Heart left ventricle (tissue), 13 donors: ENCODE measurements around the gene KCTD10.

Experiments
- POLR2A ChIP-seq, 2 donors: fragments of 450-650 bp; IDR thresholded peaks; one replicate each; pipeline ENCODE4 v1.6.1; 2017; ENCODE audit warnings: antibody characterized with exemption in 2 of 2, mild to moderate bottlenecking in 2 of 2, moderate library complexity in 2 of 2
- TF ChIP-seq, protein P1 (sequence below), 12 donors: fragments of 200-600 bp; sonication (generic) in 4 of 12; IDR thresholded peaks; one replicate each; pipeline versions ENCODE4 v1.5.0 to v1.8.0; 2018 to 2022; ENCODE audit warnings: antibody characterized with exemption in 12 of 12, mild to moderate bottlenecking in 5 of 12
- donor health status: ischemic (EF 13 %, LVEDD 7.1; RV severe dilation, severe dysfunction).
- donor health status: DM: no; HTN: yes; CAD: no.
- donor health status: DM: no; HTN: no; CAD: no.
- donor health status: ischemic (EF 25% LVEDD 6.9; RV normal size, moderate dysfunction).
- donor health status: ischemic (EF 25% LVEDD 5.7; RV mildly dilated, moderate dysfunction).
- donor health status: ischemic (EF 35%, LVEDD 5.7; RV mildly dilated, moderate dysfunction).
- donor health status: nonischemic (EF 11% LVEDD 7.7; RV severe dilation, severe dysfunction).
- donor health status: DM: yes; HTN: yes; CAD: no.
- donor health status: PGD.
- donor health status: ischemic (EF 29% LVEDD 5.4; RV normal size, mild dysfunction).
- donor health status: nonischemic (EF 23%, LVEDD 6.1; RV moderate dilation, normal function).

DNA sequence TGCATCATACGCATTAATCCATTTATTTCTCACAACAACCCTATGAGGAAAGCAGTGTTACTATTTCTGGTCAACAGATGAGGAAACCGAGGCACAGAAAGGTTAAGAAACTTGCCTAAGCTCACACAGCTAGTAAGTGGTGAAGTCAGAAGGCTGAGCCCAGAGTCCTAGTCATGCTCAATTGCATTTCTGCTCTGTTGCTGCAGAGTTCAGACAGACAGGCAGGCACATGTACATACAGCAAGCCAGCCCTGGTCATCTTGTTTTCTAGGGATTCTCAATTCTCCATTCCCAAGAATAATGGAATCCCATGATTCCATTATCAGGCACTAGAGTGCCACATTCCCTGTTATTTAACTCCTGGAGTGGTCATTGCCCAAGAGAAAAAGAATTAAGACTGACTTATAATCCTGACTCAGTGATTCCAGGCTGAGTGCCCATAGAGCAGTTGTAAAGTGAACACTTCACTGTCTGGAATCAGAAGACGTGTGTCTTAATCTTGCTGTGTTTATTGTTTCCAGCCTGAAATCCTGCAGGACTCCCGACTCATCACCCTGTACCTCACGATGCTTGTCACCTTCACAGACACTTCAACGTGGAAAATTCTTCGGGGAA is 11.1 kb upstream of the KCTD10 start:
- TF ChIP-seq, protein P1, sequence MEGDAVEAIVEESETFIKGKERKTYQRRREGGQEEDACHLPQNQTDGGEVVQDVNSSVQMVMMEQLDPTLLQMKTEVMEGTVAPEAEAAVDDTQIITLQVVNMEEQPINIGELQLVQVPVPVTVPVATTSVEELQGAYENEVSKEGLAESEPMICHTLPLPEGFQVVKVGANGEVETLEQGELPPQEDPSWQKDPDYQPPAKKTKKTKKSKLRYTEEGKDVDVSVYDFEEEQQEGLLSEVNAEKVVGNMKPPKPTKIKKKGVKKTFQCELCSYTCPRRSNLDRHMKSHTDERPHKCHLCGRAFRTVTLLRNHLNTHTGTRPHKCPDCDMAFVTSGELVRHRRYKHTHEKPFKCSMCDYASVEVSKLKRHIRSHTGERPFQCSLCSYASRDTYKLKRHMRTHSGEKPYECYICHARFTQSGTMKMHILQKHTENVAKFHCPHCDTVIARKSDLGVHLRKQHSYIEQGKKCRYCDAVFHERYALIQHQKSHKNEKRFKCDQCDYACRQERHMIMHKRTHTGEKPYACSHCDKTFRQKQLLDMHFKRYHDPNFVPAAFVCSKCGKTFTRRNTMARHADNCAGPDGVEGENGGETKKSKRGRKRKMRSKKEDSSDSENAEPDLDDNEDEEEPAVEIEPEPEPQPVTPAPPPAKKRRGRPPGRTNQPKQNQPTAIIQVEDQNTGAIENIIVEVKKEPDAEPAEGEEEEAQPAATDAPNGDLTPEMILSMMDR (IDR thresholded peaks at IDR 0.05) = no peak
- no peak for TF ChIP-seq POLR2A (IDR thresholded peaks at IDR 0.05)
